Neuronal stem cell (in vitro differentiated cells): Measurements from ENCODE around the gene PCDHGA2.
"Not testable (repeated sequence)": the region's sequence is repeated elsewhere in the genome, so short reads cannot be mapped to it uniquely, and the experiment has no call there.

ENCODE experiments used
- DNase-seq: peaks from one replicate; pipeline ENCODE4 v3.0.0-alpha.2; 2013; ENCODE audit warnings: low spot score
- H2AFZ ChIP-seq: one replicate; pipeline ENCODE4 v1.6.1; 2013; ENCODE audit warnings: mild to moderate bottlenecking, low read length, inconsistent platforms
- H2AK5ac ChIP-seq: 2 replicates; pipeline ENCODE4 v1.6.1; 2013; ENCODE audit warnings: low read depth, mild to moderate bottlenecking, inconsistent platforms, low read length, moderate library complexity, mixed read lengths
- H2BK120ac ChIP-seq: 2 replicates; pipeline ENCODE4 v1.6.1; 2013; ENCODE audit warnings: low read depth, mild to moderate bottlenecking, inconsistent platforms, low read length, moderate library complexity, mixed read lengths
- H2BK12ac ChIP-seq: one replicate; pipeline ENCODE4 v1.6.1; 2013; ENCODE audit warnings: low read length, inconsistent platforms
- H2BK15ac ChIP-seq: 2 replicates; pipeline ENCODE4 v1.6.1; 2013; ENCODE audit warnings: mild to moderate bottlenecking, low read length, inconsistent platforms, mixed read lengths
- H2BK5ac ChIP-seq: one replicate; pipeline ENCODE4 v1.6.1; 2013; ENCODE audit warnings: inconsistent platforms, mild to moderate bottlenecking, low read length, moderate library complexity
- H3K14ac ChIP-seq: one replicate; pipeline ENCODE4 v1.6.1; 2013; ENCODE audit warnings: low read length, inconsistent platforms
- H3K18ac ChIP-seq: 2 replicates; pipeline ENCODE4 v1.6.1; 2013; ENCODE audit warnings: low read length, inconsistent platforms
- H3K23ac ChIP-seq: 2 replicates; pipeline ENCODE4 v1.6.1; 2013; ENCODE audit warnings: low read depth, mild to moderate bottlenecking, mixed read lengths, low read length, inconsistent platforms; ENCODE audit not compliant: poor library complexity
- H3K27ac ChIP-seq: replicated peaks from 3 replicates; pipeline ENCODE4 v1.5.1; 2013; ENCODE audit warnings: low read length, inconsistent platforms
- H3K27me3 ChIP-seq, 3 experiments: 2 replicates each; pipeline ENCODE4 v1.6.1; 2013; ENCODE audit warnings: low read length in 3 of 3, mild to moderate bottlenecking in 2 of 3, inconsistent platforms in 1 of 3, low read depth in 1 of 3, mixed read lengths in 1 of 3, moderate library complexity in 1 of 3; ENCODE audit not compliant: control insufficient read depth in 3 of 3, insufficient read depth in 3 of 3
- H3K36me3 ChIP-seq, 2 donors: replicated peaks in 1 of 2; 2 replicates each; pipeline ENCODE4 v1.6.1; 2013; ENCODE audit warnings: low read length in 2 of 2; ENCODE audit not compliant: control insufficient read depth in 2 of 2, insufficient read depth in 2 of 2
- H3K4ac ChIP-seq: 2 replicates; pipeline ENCODE4 v1.6.1; 2013; ENCODE audit warnings: inconsistent platforms, mild to moderate bottlenecking, low read length, moderate library complexity
- H3K4me1 ChIP-seq, 2 donors: 1 replicate in 1 of 2; 2 replicates in 1 of 2; pipeline ENCODE4 v1.6.1; 2013; ENCODE audit warnings: low read length in 2 of 2, low read depth in 1 of 2; ENCODE audit not compliant: control insufficient read depth in 2 of 2, insufficient read depth in 1 of 2
- H3K4me2 ChIP-seq: one replicate; pipeline ENCODE4 v1.6.1; 2013; ENCODE audit warnings: mild to moderate bottlenecking, low read length, inconsistent platforms; ENCODE audit not compliant: insufficient read depth, poor library complexity, severe bottlenecking
- H3K4me3 ChIP-seq, 2 donors: 2 replicates each; pipeline ENCODE4 v1.5.1; 2013; ENCODE audit warnings: low read length in 2 of 2, mild to moderate bottlenecking in 2 of 2, inconsistent platforms in 1 of 2, moderate library complexity in 1 of 2
- H3K79me1 ChIP-seq: one replicate; pipeline ENCODE4 v1.6.1; 2013; ENCODE audit warnings: low read depth, mild to moderate bottlenecking, inconsistent platforms, low read length, moderate library complexity
- H3K9ac ChIP-seq: one replicate; pipeline ENCODE4 v1.6.1; 2013; ENCODE audit warnings: mild to moderate bottlenecking, low read depth, low read length, inconsistent platforms; ENCODE audit not compliant: poor library complexity
- H3K9me3 ChIP-seq, 2 donors: replicated peaks in 1 of 2; 2 replicates each; pipeline versions ENCODE3 to v1.6.1; 2013; ENCODE audit warnings: low read length in 2 of 2, mild to moderate bottlenecking in 2 of 2, inconsistent platforms in 1 of 2, low read depth in 1 of 2, mixed read lengths in 1 of 2, moderate library complexity in 1 of 2; ENCODE audit not compliant: control insufficient read depth in 2 of 2, insufficient read depth in 1 of 2
- H4K8ac ChIP-seq: one replicate; pipeline ENCODE4 v1.6.1; 2013; ENCODE audit warnings: low read depth, mild to moderate bottlenecking, inconsistent platforms, low read length, moderate library complexity
- H4K91ac ChIP-seq: one replicate; pipeline ENCODE4 v1.6.1; 2013; ENCODE audit warnings: low read length, low read depth, mild to moderate bottlenecking, inconsistent platforms; ENCODE audit not compliant: poor library complexity
- WGBS, 2 donors: extraction: QIAGEN DNeasy Blood & Tissue Kit; methylation state at CpG; one replicate each; pipeline ENCODE4 v1.1.7; 2013; ENCODE audit warnings: missing lambda C conversion rate in 2 of 2, mixed read lengths in 1 of 2; ENCODE audit not compliant: insufficient read length in 2 of 2, insufficient replicate concordance in 1 of 2; ENCODE audit errors: extremely low coverage in 2 of 2; 5-methylcytosine and 5-hydroxymethylcytosine counted together

Gene PCDHGA2

GRCh38 chr5:141343242-141343952, 4.8 kb downstream of the PCDHGA2 start, which contains the start of gene PCDHGA3:
PCDHGA3 (plus strand) TSS chr5:141343829; CDS start chr5:141344034, 205 bp downstream.
- Histone ChIP-seq H3K4me3 (peak within 1 kb of the TSS in 1 of 2 donors; percentile 25), H3K23ac (no peak within 1 kb of the TSS), H2BK15ac (no peak within 1 kb of the TSS), H2BK120ac (no peak within 1 kb of the TSS), H2AK5ac (no peak within 1 kb of the TSS), H2BK5ac (no peak within 1 kb of the TSS), H2BK12ac (no peak within 1 kb of the TSS), H3K4me1 (no peaks in the 10 kb centered on the region), H3K14ac (no peak within 1 kb of the TSS), H3K36me3 (no peaks in the 10 kb centered on the region), H4K91ac (no peak within 1 kb of the TSS), H4K8ac (no peak within 1 kb of the TSS), H3K9me3 (peaks cover 20 to 32% of the 10 kb centered on the region in 2 donors), H3K79me1 (no peaks in the 10 kb centered on the region), H3K4ac (no peak within 1 kb of the TSS), H3K18ac (no peak within 1 kb of the TSS), H3K27me3 (no peaks in the 10 kb centered on the region), H2AFZ (peak within 1 kb of the TSS; percentile 54), H3K4me2 (no peak within 1 kb of the TSS), H3K27ac (no peak within 1 kb of the TSS), H3K9ac (no peak within 1 kb of the TSS)
- no CpG with 5 or more reads among the region's 9 CpGs for WGBS, 2 donors
- no peak for DNase-seq

GRCh38 chr5:141343953-141344463, 5.4 kb downstream of the PCDHGA2 start:
- Histone ChIP-seq H3K14ac (no peak overlapping the region), H3K23ac (no peak overlapping the region), H3K27me3 (no peaks in the 10 kb centered on the region), H3K4ac (no peak overlapping the region), H3K27ac (no peak overlapping the region), H3K4me3 (peak overlapping the region in 1 of 2 donors; percentile 25), H3K4me1 (no peaks in the 10 kb centered on the region), H3K9me3 (peaks cover 20 to 32% of the 10 kb centered on the region in 2 donors), H3K4me2 (no peak overlapping the region), H3K18ac (no peak overlapping the region), H2BK5ac (no peak overlapping the region), H2AFZ (peak overlapping the region; percentile 54), H3K9ac (no peak overlapping the region), H4K91ac (no peak overlapping the region), H4K8ac (no peak overlapping the region), H2AK5ac (no peak overlapping the region), H3K36me3 (no peaks in the 10 kb centered on the region), H2BK120ac (no peak overlapping the region), H2BK12ac (no peak overlapping the region), H2BK15ac (no peak overlapping the region), H3K79me1 (no peaks in the 10 kb centered on the region)
- DNase-seq: no peak
- WGBS, 2 donors: no CpG with 5 or more reads among the region's 31 CpGs

DNA sequence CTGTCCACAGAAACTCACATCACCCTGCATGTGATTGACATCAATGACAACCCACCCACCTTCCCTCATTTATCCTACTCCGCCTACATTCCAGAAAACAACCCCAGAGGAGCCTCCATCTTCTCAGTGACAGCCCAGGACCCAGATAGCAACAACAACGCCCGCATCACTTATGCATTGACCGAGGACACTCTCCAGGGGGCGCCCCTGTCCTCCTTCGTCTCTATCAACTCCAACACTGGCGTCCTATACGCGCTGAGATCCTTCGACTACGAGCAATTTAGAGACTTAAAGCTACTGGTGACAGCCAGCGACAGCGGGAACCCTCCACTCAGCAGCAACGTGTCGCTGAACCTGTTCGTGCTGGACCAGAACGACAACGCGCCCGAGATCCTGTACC, 6.8 kb downstream of the PCDHGA2 start:
- H3K9ac ChIP-seq: no peak overlapping the region
- H3K18ac ChIP-seq: no peak overlapping the region
- H4K91ac ChIP-seq: no peak overlapping the region
- no peaks in the 10 kb centered on the region for H3K36me3 ChIP-seq
- no peak overlapping the region for H3K4me3 ChIP-seq
- H3K4ac ChIP-seq: no peak overlapping the region
- H3K9me3 ChIP-seq: peaks cover 14 to 22% of the 10 kb centered on the region in 2 donors
- H4K8ac ChIP-seq: no peak overlapping the region
- H2AFZ ChIP-seq: no peak overlapping the region
- H2BK5ac ChIP-seq: no peak overlapping the region
- no peak overlapping the region for H2BK120ac ChIP-seq
- no peak overlapping the region for H2AK5ac ChIP-seq
- no peak overlapping the region for H2BK12ac ChIP-seq
- no peaks in the 10 kb centered on the region for H3K79me1 ChIP-seq
- no peak overlapping the region for H3K27ac ChIP-seq
- no peaks in the 10 kb centered on the region for H3K4me1 ChIP-seq
- no peak overlapping the region for H3K23ac ChIP-seq
- WGBS, 2 donors: no CpG with 5 or more reads among the region's 20 CpGs
- DNase-seq: no peak
- no peak overlapping the region for H3K14ac ChIP-seq
- no peak overlapping the region for H2BK15ac ChIP-seq
- H3K4me2 ChIP-seq: no peak overlapping the region
- no peaks in the 10 kb centered on the region for H3K27me3 ChIP-seq

GRCh38 chr5:141346017-141346416, 7.5 kb downstream of the PCDHGA2 start:
- WGBS, 2 donors: no CpG with 5 or more reads among the region's 35 CpGs
- H2AK5ac ChIP-seq, H3K4ac ChIP-seq: not testable (repeated sequence)

More at GRCh38 chr5:141346017-141346416, 7.5 kb downstream of the PCDHGA2 start:
- not testable (repeated sequence) for H3K18ac ChIP-seq, H2BK5ac ChIP-seq, H2BK120ac ChIP-seq, H3K27ac ChIP-seq, H3K9ac ChIP-seq, H3K23ac ChIP-seq, H2BK15ac ChIP-seq, H3K27me3 ChIP-seq, H2AFZ ChIP-seq, H3K36me3 ChIP-seq, H4K8ac ChIP-seq, DNase-seq, H3K4me2 ChIP-seq, H3K4me1 ChIP-seq, H3K79me1 ChIP-seq, H3K14ac ChIP-seq, H2BK12ac ChIP-seq, H3K4me3 ChIP-seq, H4K91ac ChIP-seq
- peaks cover 16 to 26% of the 10 kb centered on the region in 2 donors for H3K9me3 ChIP-seq
